ENCODE results near the gene ARPC5L. TPM values are rescaled to one million over a fixed set of nuclear protein-coding genes. Genes with fewer than 3 reads are reported as not detected.

Gene ARPC5L
- total and polyA plus RNA-seq, 2 of the 13 experiments (the other 11 are each of a cell fraction or from before 2014, with no cell fraction given): 29.9 to 33.8 TPM

DNA sequence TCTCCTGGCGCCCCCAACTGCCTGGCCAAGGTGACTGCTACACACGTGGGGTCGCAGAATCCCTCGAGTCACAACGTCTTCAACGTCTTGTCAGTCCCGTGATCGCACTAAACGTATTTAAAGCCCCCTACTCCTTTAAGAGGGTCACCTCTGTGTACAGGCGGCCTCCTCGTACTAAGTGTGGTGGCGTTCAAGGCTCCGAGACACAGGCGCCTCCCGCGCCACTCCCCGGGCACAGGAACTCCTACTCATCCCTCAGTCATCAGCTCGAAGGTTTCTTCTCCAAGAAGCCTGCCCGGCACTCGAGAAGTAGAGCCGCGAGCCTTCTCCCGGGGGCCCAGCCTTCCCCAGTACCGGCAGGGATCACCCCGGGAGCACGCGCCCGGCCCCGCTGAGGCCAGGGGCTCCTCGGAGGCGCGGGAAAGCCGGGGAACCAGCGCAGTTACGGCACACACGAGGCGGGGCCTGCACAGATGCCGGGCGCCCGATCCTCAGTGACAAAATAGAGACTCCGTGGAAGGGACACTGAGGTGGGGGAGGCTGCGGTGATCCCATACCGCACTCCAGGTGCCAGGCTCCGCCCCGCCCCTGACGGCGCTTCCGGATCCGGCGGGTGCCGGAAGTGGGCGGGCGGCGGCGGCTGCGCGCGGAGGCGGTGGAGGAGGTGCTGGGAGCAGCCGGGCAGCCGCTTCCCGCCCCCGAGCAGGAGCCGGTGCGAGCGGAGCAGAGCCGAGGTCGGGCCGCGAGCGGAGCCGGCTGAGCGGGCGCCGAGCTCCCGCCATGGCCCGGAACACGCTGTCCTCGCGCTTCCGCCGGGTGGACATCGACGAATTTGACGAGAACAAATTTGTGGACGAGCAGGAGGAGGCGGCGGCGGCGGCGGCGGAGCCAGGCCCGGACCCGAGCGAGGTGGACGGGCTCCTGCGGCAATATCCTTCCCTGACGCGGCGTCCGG lies 6.9 kb downstream of the ARPC5L start (continued):
- TF ChIP-seq ZNF17 (CRISPR knock-in tag; IDR thresholded peaks at IDR 0.05) (no peak), IRX3 (CRISPR knock-in tag; IDR thresholded peaks at IDR 0.05; ENCODE audit: borderline replicate concordance, low read depth) (0 out of 2 replicates have a peak, but pooled peaks have one; percentile 15), SRY (CRISPR knock-in tag; IDR thresholded peaks at IDR 0.05) (peak; percentile 52; the same call in 1 of the 2 replicates), ZNF557 (CRISPR knock-in tag; IDR thresholded peaks at IDR 0.05) (no peak), ZNF646 (CRISPR knock-in tag; IDR thresholded peaks at IDR 0.05) (no peak), ZNF253 (CRISPR knock-in tag; IDR thresholded peaks at IDR 0.05; ENCODE audit: borderline replicate concordance) (no peak), ZNF281 (CRISPR knock-in tag; IDR thresholded peaks at IDR 0.05; ENCODE audit: borderline replicate concordance) (peak; percentile 36; the same call in 1 of the 2 replicates), ZNF598 (CRISPR knock-in tag; IDR thresholded peaks at IDR 0.05; ENCODE audit: borderline replicate concordance) (no peak), ASH2L (IDR thresholded peaks at IDR 0.05; ENCODE audit: insufficient read length, low read depth, low read length) (peak; percentile 40), ZNF780A (CRISPR knock-in tag; IDR thresholded peaks at IDR 0.05) (no peak)
- TF ChIP-seq, protein P1, sequence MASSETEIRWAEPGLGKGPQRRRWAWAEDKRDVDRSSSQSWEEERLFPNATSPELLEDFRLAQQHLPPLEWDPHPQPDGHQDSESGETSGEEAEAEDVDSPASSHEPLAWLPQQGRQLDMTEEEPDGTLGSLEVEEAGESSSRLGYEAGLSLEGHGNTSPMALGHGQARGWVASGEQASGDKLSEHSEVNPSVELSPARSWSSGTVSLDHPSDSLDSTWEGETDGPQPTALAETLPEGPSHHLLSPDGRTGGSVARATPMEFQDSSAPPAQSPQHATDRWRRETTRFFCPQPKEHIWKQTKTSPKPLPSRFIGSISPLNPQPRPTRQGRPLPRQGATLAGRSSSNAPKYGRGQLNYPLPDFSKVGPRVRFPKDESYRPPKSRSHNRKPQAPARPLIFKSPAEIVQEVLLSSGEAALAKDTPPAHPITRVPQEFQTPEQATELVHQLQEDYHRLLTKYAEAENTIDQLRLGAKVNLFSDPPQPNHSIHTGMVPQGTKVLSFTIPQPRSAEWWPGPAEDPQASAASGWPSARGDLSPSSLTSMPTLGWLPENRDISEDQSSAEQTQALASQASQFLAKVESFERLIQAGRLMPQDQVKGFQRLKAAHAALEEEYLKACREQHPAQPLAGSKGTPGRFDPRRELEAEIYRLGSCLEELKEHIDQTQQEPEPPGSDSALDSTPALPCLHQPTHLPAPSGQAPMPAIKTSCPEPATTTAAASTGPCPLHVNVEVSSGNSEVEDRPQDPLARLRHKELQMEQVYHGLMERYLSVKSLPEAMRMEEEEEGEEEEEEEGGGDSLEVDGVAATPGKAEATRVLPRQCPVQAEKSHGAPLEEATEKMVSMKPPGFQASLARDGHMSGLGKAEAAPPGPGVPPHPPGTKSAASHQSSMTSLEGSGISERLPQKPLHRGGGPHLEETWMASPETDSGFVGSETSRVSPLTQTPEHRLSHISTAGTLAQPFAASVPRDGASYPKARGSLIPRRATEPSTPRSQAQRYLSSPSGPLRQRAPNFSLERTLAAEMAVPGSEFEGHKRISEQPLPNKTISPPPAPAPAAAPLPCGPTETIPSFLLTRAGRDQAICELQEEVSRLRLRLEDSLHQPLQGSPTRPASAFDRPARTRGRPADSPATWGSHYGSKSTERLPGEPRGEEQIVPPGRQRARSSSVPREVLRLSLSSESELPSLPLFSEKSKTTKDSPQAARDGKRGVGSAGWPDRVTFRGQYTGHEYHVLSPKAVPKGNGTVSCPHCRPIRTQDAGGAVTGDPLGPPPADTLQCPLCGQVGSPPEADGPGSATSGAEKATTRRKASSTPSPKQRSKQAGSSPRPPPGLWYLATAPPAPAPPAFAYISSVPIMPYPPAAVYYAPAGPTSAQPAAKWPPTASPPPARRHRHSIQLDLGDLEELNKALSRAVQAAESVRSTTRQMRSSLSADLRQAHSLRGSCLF (CRISPR knock-in tag; IDR thresholded peaks at IDR 0.05; ENCODE audit: borderline replicate concordance): 0 out of 2 replicates have a peak, but pooled peaks have one; percentile 50
